Testis (tissue), 2 donors: ENCODE measurements around the gene PKHD1.

Experiments used
- POLR2A ChIP-seq: fragments of 450-650 bp; IDR thresholded peaks from one replicate; pipeline ENCODE4 v1.6.1; 2017; ENCODE audit warnings: antibody characterized with exemption, mild to moderate bottlenecking, moderate library complexity
- TF ChIP-seq, protein P1 (sequence below), 3 experiments: fragments of 450-650 bp in 2 of 3; fragments of 200-600 bp in 1 of 3; sonication (generic) in 1 of 3; IDR thresholded peaks; one replicate each; pipeline ENCODE4 v1.5.1; 2016 to 2019; ENCODE audit warnings: antibody characterized with exemption in 3 of 3, mild to moderate bottlenecking in 2 of 3, moderate library complexity in 1 of 3

DNA sequence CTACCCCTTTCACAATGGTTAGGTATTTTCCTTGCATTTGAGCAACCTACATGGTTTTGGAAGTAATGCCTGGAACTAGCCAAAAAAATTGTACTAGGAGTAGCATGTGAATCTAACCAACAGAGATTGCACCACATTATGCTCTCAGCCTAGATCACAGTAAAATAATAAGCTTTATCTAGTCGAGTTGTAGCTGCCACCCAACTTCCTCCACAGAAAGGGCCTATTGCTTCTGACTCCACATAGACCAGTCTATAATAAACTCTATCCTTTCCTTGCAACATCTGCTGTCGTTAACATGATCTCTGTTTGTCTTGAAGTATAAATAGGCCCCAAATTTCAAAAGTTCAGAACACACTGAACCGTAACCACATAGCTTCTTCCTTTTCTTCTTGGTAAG is 375.5 kb downstream of the PKHD1 start:
- TF ChIP-seq, protein P1, sequence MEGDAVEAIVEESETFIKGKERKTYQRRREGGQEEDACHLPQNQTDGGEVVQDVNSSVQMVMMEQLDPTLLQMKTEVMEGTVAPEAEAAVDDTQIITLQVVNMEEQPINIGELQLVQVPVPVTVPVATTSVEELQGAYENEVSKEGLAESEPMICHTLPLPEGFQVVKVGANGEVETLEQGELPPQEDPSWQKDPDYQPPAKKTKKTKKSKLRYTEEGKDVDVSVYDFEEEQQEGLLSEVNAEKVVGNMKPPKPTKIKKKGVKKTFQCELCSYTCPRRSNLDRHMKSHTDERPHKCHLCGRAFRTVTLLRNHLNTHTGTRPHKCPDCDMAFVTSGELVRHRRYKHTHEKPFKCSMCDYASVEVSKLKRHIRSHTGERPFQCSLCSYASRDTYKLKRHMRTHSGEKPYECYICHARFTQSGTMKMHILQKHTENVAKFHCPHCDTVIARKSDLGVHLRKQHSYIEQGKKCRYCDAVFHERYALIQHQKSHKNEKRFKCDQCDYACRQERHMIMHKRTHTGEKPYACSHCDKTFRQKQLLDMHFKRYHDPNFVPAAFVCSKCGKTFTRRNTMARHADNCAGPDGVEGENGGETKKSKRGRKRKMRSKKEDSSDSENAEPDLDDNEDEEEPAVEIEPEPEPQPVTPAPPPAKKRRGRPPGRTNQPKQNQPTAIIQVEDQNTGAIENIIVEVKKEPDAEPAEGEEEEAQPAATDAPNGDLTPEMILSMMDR (IDR thresholded peaks at IDR 0.05) = no peak
- no peak for TF ChIP-seq POLR2A
